GM12878 (cell line): ENCODE data around the gene CMSS1. TPM values are rescaled to one million over a fixed set of nuclear protein-coding genes. Genes with fewer than 3 reads are reported as not detected.

Source experiments
- ATAC-seq: fragments of 200-7000 bp; cut with Tn5 transposase; 3 replicates; pipeline ENCODE4 v1.9.1; 2020; ENCODE audit warnings: mild to moderate bottlenecking, moderate library complexity
- BruUV-seq: library from RNA; stranded (reverse); fragments of 400-500 nt; replicated peaks from 2 replicates; lab custom pipeline; 2021; lab: Mats Ljungman, UMichigan
- CTCF ChIA-PET: fragments of 300-600 bp; sonication (Branson Sonifier 250); formaldehyde crosslinking; extraction: SDS; loops from one replicate; lab custom pipeline; 2021; ENCODE audit warnings: inconsistent platforms; lab: Yijun Ruan, JAX
- POLR2A ChIA-PET: fragments of 350-600 bp; formaldehyde crosslinking; extraction: SDS; loops from one replicate; lab custom pipeline; 2021; ENCODE audit warnings: inconsistent platforms; lab: Charles Lee
- RAD21 ChIA-PET: fragments of 300-600 bp; sonication (Branson Sonifier 250); formaldehyde crosslinking; loops from one replicate; lab custom pipeline; 2023; ENCODE audit warnings: antibody characterized with exemption; ENCODE audit not compliant: unreplicated experiment; lab: Charles Lee
- SMC1A ChIA-PET: fragments of 300-600 bp; sonication (Branson Sonifier 250); formaldehyde crosslinking; loops from one replicate; lab custom pipeline; 2023; ENCODE audit not compliant: unreplicated experiment, uncharacterized antibody; lab: Charles Lee
- DNase-seq: peaks from one replicate; pipeline ENCODE4 v3.0.0-alpha.2; 2011; ENCODE audit warnings: low read depth, low spot score
- FAIRE-seq: peaks from 3 replicates; lab custom pipeline; 2011; peaks lifted over from hg19 to GRCh38; lab: Jason Lieb, UNC
- H2AFZ ChIP-seq: 2 replicates; pipeline ENCODE4 v1.6.0; 2011; ENCODE audit warnings: low read depth, low read length, control low read depth; ENCODE audit not compliant: control insufficient read depth
- H3K27ac ChIP-seq: 2 replicates; pipeline ENCODE4 v1.5.1; 2011; ENCODE audit warnings: control low read depth; ENCODE audit not compliant: control insufficient read depth, insufficient read depth
- H3K27me3 ChIP-seq, 2 experiments: replicated peaks in 1 of 2; 2 replicates each; pipeline versions ENCODE4 v1.6.0 to v1.6.1; 2011; ENCODE audit warnings: low read length in 1 of 2; ENCODE audit not compliant: control insufficient read depth in 2 of 2, insufficient read depth in 2 of 2
- H3K36me3 ChIP-seq, 2 experiments: 2 replicates each; pipeline ENCODE4 v1.5.1; 2011; ENCODE audit warnings: low read length in 1 of 2; ENCODE audit not compliant: control insufficient read depth in 2 of 2, insufficient read depth in 2 of 2
- H3K4me1 ChIP-seq: 2 replicates; pipeline ENCODE4 v1.6.1; 2011; ENCODE audit warnings: mild to moderate bottlenecking, low read length, moderate library complexity, mixed read lengths; ENCODE audit not compliant: control insufficient read depth, insufficient read depth
- H3K4me2 ChIP-seq: 2 replicates; pipeline ENCODE4 v1.6.0; 2011; ENCODE audit warnings: control low read depth; ENCODE audit not compliant: control insufficient read depth, insufficient read depth
- H3K4me3 ChIP-seq: fragments of 200-600 bp; sonication (generic); 2 replicates; pipeline ENCODE4 v1.5.1; 2016
- H3K79me2 ChIP-seq: 2 replicates; pipeline ENCODE4 v1.6.0; 2011; ENCODE audit warnings: low read length; ENCODE audit not compliant: control insufficient read depth, insufficient read depth
- H3K9ac ChIP-seq: 2 replicates; pipeline ENCODE4 v1.8.0; 2011; ENCODE audit warnings: low read length, control low read depth, mixed read lengths; ENCODE audit not compliant: control insufficient read depth, insufficient read depth
- H3K9me3 ChIP-seq: replicated peaks from 3 replicates; pipeline ENCODE4 v1.5.1; 2011; ENCODE audit warnings: mild to moderate bottlenecking, low read length; ENCODE audit not compliant: control insufficient read depth, insufficient read depth
- H4K20me1 ChIP-seq: 2 replicates; pipeline ENCODE4 v1.6.0; 2011; ENCODE audit not compliant: control insufficient read depth, insufficient read depth
- CREB1 ChIP-seq: IDR thresholded peaks from 2 replicates; pipeline ENCODE4 v1.6.1; 2012; ENCODE audit warnings: low read depth, mild to moderate bottlenecking, inconsistent platforms
- FOS ChIP-seq: IDR thresholded peaks from 3 replicates; pipeline ENCODE4 v1.6.1; 2011; ENCODE audit warnings: borderline replicate concordance; ENCODE audit not compliant: insufficient read length; ENCODE audit errors: extremely low read depth
- MYB ChIP-seq: fragments of 150-350 bp; IDR thresholded peaks from 2 replicates; pipeline ENCODE4 v1.6.1; 2014; ENCODE audit warnings: mild to moderate bottlenecking, low read depth, low read length, borderline replicate concordance
- NFXL1 ChIP-seq: fragments of 450-650 bp; IDR thresholded peaks from 2 replicates; pipeline ENCODE4 v1.6.1; 2017; ENCODE audit warnings: antibody characterized with exemption, mild to moderate bottlenecking, borderline replicate concordance
- PAX8 ChIP-seq: fragments of 450-650 bp; IDR thresholded peaks from 2 replicates; pipeline ENCODE4 v1.6.1; 2017; ENCODE audit warnings: mild to moderate bottlenecking, moderate library complexity
- PML ChIP-seq: IDR thresholded peaks from 2 replicates; pipeline ENCODE4 v1.6.1; 2012; ENCODE audit warnings: low read length, inconsistent platforms
- POLR2A ChIP-seq: IDR thresholded peaks from 2 replicates; pipeline ENCODE4 v1.6.1; 2011; ENCODE audit warnings: low read depth, mild to moderate bottlenecking, low read length
- RELB ChIP-seq: fragments of 450-650 bp; IDR thresholded peaks from 2 replicates; pipeline ENCODE4 v1.6.1; 2017; ENCODE audit warnings: low read depth, mild to moderate bottlenecking, moderate library complexity
- RUNX3 ChIP-seq: IDR thresholded peaks from 2 replicates; pipeline ENCODE4 v1.6.1; 2012; ENCODE audit warnings: low read length, inconsistent platforms
- TCF12 ChIP-seq: IDR thresholded peaks from 2 replicates; pipeline ENCODE4 v1.6.1; 2011; ENCODE audit warnings: low read depth, mild to moderate bottlenecking, low read length
- USF1 ChIP-seq: IDR thresholded peaks from 2 replicates; pipeline ENCODE4 v1.6.1; 2011; ENCODE audit warnings: borderline replicate concordance, low read depth, mild to moderate bottlenecking, moderate library complexity, mixed read lengths, low read length; ENCODE audit not compliant: insufficient read depth; ENCODE audit errors: extremely low read length
- ZBED1 ChIP-seq: IDR thresholded peaks from 2 replicates; pipeline ENCODE4 v1.6.1; 2016; ENCODE audit warnings: borderline replicate concordance
- ZNF217 ChIP-seq: fragments of 450-650 bp; IDR thresholded peaks from 2 replicates; pipeline ENCODE4 v1.6.1; 2017; ENCODE audit warnings: antibody characterized with exemption, mild to moderate bottlenecking
- ZNF384 ChIP-seq: IDR thresholded peaks from 2 replicates; pipeline ENCODE4 v1.6.1; 2012; ENCODE audit warnings: low read depth, mild to moderate bottlenecking, low read length, improper control_type of control experiment, borderline replicate concordance
- WGBS: methylation state at CpG from one replicate; pipeline ENCODE4 v1.1.6; 2016; ENCODE audit warnings: low lambda C conversion rate; ENCODE audit not compliant: insufficient replicate concordance, insufficient coverage; ENCODE audit errors: missing lambda C conversion rate; 5-methylcytosine and 5-hydroxymethylcytosine counted together
- in situ Hi-C: fragments of 300-500 bp; cut with MboI; formaldehyde crosslinking; loops from 9 replicates; pipeline ENCODE4 v1.14.3; 2018; ENCODE audit warnings: mixed read lengths
- intact Hi-C: fragments of 100-400 bp; cut with micrococcal nuclease; formaldehyde crosslinking; loops from one replicate; pipeline ENCODE4 v1.14.2; 2022; ENCODE audit not compliant: unreplicated experiment
- polyA plus RNA-seq, 11 experiments: library from polyadenylated mRNA; depleted of rRNA in 4 of 11; unstranded in 6 of 11; stranded (reverse) in 5 of 11; fragments of >200 nt; fragmentation: Nextera tagmentation in 4 of 11; fragmentation: Illumina TruSeq in 1 of 11; extraction: Ambion mirVana in 4 of 11; extraction: Trizol in 1 of 11; gene quantifications; 1 replicate in 1 of 11; 2 replicates in 10 of 11; pipeline versions ENCODE4 v1.2.1 to v1.2.3, GENCODE V29; 2011 to 2016; ENCODE audit warnings: inconsistent platforms in 2 of 11, missing spikeins in 2 of 11, low read depth in 1 of 11
- total RNA-seq, 4 experiments: library from RNA; depleted of rRNA in 3 of 4; stranded (reverse); fragments of >200 nt in 3 of 4; fragmentation: Illumina TruSeq in 1 of 4; extraction: Trizol in 1 of 4; gene quantifications; 2 replicates each; pipeline versions ENCODE4 v1.2.1 to v1.2.3, GENCODE V29; 2013 to 2021
- TF ChIP-seq, protein P1 (sequence below): fragments of 450-650 bp; formaldehyde crosslinking; IDR thresholded peaks from 2 replicates; pipeline ENCODE4 v1.4.0; 2022; ENCODE audit warnings: mild to moderate bottlenecking, moderate library complexity
- TF ChIP-seq, protein P2 (sequence below): IDR thresholded peaks from 2 replicates; pipeline ENCODE4 v1.6.1; 2011; ENCODE audit warnings: borderline replicate concordance, low read depth, mild to moderate bottlenecking, moderate library complexity, low read length; ENCODE audit not compliant: insufficient read depth, poor library complexity, severe bottlenecking

Gene CMSS1
- total and polyA plus RNA-seq, 10 of the 15 experiments (the other 5 are each of a cell fraction or from before 2014, with no cell fraction given), result 31.0 to 118 (median 70.1) TPM

GRCh38 chr3:100210772-100211135 lies 393.1 kb downstream of the CMSS1 start (continued):
- TF ChIP-seq RUNX3, result peak; percentile 92
- TF ChIP-seq PAX8, result no peak

- no peak overlapping the region for H3K4me3 ChIP-seq
- ChIA-PET CTCF (interaction anchor here (0.5 to 1.0 kb wide), 2 partner anchors 32 to 382 kb away, joined by 3 read pairs; no protein-coding TSS in a partner anchor), SMC1A (no interaction called here), POLR2A (no interaction called here), RAD21 (no interaction called here)
- intact Hi-C loops, result no loop called here
- H3K9me3 ChIP-seq, result no peaks in the 10 kb centered on the region
- no peaks in the 10 kb centered on the region for H3K36me3 ChIP-seq
- no peak overlapping the region for H3K4me2 ChIP-seq
- no peak for ATAC-seq
- H2AFZ ChIP-seq, result no peak overlapping the region
- peaks cover 11% of the 10 kb centered on the region; the same call in 1 of the 2 replicates for H3K4me1 ChIP-seq
- no peaks in the 10 kb centered on the region for H3K79me2 ChIP-seq
- TF ChIP-seq ZNF217 (no peak), CREB1 (no peak), TCF12 (no peak), ZNF384 (no peak), USF1 (no peak), RELB (no peak), MYB (no peak), ZBED1 (no peak), POLR2A (no peak), NFXL1 (no peak), FOS (no peak), PML (no peak)
- TF ChIP-seq, protein P1, sequence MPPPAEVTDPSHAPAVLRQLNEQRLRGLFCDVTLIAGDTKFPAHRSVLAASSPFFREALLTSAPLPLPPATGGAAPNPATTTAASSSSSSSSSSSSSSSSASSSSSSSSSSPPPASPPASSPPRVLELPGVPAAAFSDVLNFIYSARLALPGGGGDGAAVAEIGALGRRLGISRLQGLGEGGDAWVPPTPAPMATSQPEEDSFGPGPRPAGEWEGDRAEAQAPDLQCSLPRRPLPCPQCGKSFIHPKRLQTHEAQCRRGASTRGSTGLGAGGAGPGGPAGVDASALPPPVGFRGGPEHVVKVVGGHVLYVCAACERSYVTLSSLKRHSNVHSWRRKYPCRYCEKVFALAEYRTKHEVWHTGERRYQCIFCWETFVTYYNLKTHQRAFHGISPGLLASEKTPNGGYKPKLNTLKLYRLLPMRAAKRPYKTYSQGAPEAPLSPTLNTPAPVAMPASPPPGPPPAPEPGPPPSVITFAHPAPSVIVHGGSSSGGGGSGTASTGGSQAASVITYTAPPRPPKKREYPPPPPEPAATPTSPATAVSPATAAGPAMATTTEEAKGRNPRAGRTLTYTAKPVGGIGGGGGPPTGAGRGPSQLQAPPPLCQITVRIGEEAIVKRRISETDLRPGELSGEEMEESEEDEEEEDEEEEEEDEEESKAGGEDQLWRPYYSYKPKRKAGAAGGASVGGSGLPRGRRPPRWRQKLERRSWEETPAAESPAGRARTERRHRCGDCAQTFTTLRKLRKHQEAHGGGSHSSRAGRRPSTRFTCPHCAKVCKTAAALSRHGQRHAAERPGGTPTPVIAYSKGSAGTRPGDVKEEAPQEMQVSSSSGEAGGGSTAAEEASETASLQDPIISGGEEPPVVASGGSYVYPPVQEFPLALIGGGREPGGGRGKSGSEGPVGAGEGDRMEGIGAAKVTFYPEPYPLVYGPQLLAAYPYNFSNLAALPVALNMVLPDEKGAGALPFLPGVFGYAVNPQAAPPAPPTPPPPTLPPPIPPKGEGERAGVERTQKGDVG, result no peak
- TF ChIP-seq, protein P2, sequence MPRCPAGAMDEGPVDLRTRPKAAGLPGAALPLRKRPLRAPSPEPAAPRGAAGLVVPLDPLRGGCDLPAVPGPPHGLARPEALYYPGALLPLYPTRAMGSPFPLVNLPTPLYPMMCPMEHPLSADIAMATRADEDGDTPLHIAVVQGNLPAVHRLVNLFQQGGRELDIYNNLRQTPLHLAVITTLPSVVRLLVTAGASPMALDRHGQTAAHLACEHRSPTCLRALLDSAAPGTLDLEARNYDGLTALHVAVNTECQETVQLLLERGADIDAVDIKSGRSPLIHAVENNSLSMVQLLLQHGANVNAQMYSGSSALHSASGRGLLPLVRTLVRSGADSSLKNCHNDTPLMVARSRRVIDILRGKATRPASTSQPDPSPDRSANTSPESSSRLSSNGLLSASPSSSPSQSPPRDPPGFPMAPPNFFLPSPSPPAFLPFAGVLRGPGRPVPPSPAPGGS, result no peak
- in situ Hi-C loops, result no loop called here
- FAIRE-seq, result no peak
- 68% methylated on average over 7 of the region's 7 CpGs for WGBS
- H3K27me3 ChIP-seq, result no peaks in the 10 kb centered on the region; a peak in 1 of 4 replicates
- no TSS peak for BruUV-seq
- no peak overlapping the region for H3K27ac ChIP-seq
- H3K9ac ChIP-seq, result no peak overlapping the region
- no peak for DNase-seq
- H4K20me1 ChIP-seq, result no peaks in the 10 kb centered on the region
These were observed 396.4 kb downstream of the CMSS1 start for GRCh38 chr3:100213891-100214573.
